ENCODE data around the gene BORCS5.
"Not testable (repeated sequence)": the region's sequence is repeated elsewhere in the genome, so short reads cannot be mapped to it uniquely, and the experiment has no call there.

Gene BORCS5

GRCh38 chr12:12392413-12392812 is 35.5 kb downstream of the BORCS5 start:
- FAIRE-seq (no peak), DNase-seq (ENCODE audit: low spot score) (no peak)

GRCh38 chr12:12393171-12393570 is 36.3 kb downstream of the BORCS5 start:
- DNase-seq (ENCODE audit: low spot score) (no peak), FAIRE-seq (no peak)

DNA sequence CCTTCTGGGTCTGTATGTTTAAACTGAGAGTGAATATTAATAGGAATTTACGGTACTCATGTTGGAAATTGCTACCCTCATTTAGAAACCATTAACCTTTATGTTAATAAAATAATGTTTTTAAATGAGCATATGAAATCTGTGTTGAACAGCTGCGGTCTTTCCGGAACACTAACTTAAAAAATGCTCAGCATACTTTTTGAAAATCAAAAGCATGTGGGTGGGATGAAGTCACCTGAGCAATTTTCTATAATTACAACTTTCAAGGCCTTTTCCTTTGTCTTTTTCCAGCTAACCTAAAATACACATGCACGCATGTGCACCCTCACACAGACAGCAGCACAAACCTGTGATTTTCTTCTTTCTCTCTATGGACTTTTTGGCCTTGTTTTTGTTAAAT is 39.8 kb downstream of the BORCS5 start:
- DNase-seq (ENCODE audit: low spot score): no peak
- no peak for FAIRE-seq

GRCh38 chr12:12397184-12397583 is 40.3 kb downstream of the BORCS5 start:
- no peak for DNase-seq (ENCODE audit: low spot score)
- peak; percentile 78 for FAIRE-seq

DNA sequence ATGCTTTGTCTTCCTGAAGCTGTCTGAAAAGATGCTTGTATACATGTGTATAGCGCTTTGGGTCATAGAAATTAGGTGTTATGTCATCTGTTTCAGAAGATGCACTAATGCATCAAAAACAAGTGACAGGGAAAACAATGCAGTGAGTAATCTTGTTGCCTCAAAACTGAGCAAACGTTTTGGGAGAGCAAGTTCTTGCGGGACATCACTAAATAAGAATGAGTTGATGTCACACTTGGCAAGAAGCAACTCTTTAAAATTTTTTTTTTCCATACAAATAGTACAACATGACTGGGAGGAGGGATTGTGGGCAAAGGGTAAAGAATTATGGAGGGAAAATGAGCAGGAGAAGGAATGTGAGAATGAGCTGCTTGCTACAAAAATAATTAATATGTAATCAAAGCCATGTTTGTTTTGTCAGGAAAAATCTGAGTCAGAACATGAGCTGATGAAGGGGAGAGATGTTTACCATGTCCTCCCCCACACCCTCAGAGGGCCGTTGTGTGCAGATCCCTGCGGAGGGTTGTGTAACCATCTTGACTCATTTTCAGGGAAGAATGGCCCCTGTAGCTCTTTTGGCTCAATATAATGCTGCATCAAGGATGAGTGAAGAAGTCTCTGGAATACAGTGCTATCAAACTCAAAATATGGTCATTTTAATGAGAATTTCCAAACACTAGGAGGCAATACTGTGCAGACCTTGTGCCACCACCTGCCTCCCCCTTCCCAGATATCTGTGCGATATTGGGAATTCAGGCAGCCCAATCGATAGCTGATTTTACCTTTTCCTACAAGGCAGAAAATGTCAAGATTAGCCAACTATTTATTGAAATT is 41.4 kb downstream of the BORCS5 start:
- DNase-seq (ENCODE audit: low spot score): peak; percentile 84
- FAIRE-seq: peak; percentile 89

DNA sequence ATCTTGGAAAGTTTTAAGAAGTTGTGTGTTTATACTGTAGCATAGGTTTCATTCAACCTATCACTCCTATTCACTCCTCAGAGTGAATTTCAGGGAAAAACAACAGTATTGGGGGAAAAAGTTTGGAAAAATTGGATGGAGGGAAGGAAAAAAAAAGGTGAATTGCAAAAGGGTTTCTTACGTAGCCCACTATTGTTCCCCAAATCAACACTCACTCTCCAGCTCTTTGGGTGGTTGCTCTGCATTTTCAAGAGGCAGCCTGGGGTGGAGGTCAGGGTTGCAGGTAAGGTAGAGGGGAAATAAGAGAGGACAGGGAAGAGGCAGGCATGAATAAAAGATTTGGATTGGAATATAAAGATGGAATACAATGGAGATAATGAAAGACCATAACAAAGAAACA is 42.3 kb downstream of the BORCS5 start:
- FAIRE-seq (peak; percentile 17), DNase-seq (ENCODE audit: low spot score) (no peak)

DNA sequence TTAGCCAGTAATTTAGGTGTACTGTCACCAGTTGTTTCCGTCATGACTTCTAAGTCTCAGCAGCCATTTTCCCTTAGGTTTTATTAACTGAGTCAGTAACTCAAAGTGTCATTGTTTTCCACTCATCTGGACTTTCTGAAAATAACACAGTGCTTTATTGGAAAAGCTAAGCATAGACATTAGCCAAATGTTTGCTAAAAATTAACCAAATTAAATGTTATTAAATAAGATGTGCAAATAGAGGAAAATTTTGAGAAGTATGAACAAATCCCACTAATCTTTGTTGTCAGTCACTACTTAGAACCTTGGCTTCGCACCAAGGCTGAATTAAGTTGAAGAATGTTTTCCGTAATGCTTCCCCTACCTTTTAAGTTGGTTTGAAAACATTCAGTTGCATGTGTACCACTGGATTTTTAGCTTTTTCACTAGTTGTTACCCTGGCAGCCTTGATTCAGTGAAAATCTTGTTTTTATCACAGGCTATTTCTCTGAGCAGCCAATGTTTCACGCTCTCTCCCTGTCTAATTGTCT is 43.0 kb downstream of the BORCS5 start:
- DNase-seq (ENCODE audit: low spot score): no peak
- peak; percentile 46 for FAIRE-seq

DNA sequence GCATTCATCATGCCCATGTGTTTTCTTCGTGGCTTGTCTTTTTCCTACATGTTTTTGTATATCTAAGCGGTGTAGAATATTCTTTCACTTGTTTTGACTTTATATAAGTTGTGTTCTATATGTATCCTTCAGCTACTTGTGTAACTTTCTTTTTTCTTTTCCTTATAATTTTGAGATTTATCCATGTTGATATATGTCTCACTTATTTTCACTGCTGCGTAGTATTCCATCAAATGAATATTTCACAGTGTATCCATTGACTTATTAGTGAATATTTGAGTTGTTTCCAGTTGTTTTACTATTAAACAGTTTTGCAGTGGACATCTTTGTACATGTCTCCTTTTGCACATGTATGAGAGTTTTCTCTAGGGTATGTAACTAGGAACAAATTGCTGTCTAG is 43.9 kb downstream of the BORCS5 start:
- DNase-seq (ENCODE audit: low spot score) (no peak), FAIRE-seq (no peak)

DNA sequence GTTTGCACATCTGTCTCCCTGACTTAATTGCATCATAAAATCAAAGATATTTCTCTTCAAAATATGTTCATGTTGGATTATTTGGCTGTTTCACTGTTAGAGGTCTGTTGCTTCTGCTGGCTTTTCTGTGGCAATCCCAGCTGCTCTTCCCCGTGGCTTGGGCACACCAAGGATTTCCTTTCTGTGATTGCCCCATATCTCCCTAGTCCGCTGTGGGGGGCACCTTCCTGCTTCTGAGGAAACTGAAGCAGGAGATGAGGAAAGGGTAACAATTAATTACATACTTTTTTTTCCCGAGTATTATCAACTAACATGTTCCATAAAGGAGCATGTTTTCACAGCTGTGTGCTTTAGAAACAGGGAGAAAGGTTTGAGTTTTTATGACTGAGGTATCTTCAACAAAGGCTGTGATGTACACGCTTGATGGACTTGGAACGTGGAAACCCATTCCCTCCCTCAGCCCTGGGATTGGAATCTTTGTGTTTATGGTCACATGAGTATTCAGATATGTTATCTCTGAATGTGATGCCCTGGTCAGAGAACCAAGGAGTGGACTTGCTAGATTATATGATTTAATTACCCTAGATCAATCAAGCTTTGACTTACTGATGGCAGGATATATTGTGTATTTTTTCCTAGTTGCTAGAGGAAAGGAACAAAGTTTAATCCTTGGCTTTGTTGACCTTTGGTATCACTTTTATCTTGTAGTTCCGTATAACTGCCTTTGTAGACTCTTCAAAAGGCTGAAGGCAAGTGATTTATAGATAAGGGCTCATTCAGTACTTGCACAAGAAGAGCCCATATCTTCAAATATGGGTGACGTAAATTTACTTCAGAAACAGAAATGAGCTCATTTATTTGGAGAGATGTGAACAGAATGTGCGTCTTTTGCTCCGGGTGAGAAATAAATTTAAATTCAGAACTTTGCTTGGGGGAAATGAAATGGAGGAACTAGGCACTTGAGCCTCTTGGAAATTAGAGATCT is 46.7 kb downstream of the BORCS5 start:
- DNase-seq (ENCODE audit: low spot score) (no peak), FAIRE-seq (no peak)

GRCh38 chr12:12404297-12404696 is 47.4 kb downstream of the BORCS5 start:
- FAIRE-seq: no peak
- DNase-seq (ENCODE audit: low spot score): no peak

DNA sequence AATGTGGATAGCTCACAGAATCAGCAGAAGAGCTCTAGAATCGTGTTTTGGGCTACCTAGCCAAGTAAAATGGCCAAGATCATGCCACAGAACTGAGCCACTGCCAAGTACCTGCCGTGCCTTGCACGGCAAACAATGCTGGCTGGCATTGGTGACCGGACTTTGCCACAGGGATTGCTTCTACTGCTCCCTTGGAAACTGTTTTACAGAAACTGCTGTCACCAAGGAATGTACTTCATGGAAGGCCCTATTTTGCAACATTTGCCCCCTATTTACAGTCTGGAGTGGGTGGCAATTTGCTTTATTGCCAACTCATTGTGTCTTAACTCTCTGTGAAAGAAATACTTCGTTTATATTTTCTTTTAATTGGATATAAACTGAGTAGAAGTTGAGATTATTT is 49.0 kb downstream of the BORCS5 start:
- DNase-seq (ENCODE audit: low spot score) (no peak), FAIRE-seq (no peak)

- no peak for FAIRE-seq
- DNase-seq (ENCODE audit: low spot score): no peak
Observed at GRCh38 chr12:12406762-12407161, 49.9 kb downstream of the BORCS5 start.

- DNase-seq (ENCODE audit: low spot score) (no peak), FAIRE-seq (no peak)
Observed at GRCh38 chr12:12408265-12408690, 51.4 kb downstream of the BORCS5 start.

- not testable (repeated sequence) for FAIRE-seq; DNase-seq (ENCODE audit: low spot score)
Observed at GRCh38 chr12:12409337-12409736, 52.5 kb downstream of the BORCS5 start.

- no peak for FAIRE-seq
Observed at GRCh38 chr12:12415886-12416285, 59.0 kb downstream of the BORCS5 start.

DNA sequence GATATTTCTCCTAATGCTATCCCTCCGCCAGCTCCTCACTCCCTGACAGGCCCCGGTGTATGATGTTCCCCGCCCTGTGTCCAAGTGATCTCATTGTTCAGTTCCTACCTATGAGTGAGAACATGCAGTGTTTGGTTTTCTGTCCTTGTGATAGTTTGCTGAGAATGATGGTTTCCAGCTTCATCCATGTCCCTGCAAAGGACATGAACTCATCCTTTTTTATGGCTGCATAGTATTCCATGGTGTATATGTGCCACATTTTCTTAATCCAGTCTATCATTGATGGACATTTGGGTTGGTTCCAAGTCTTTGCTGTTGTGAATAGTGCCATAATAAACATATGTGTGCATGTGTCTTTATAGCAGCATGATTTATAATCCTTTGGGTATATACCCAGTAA is 62.3 kb downstream of the BORCS5 start:
- FAIRE-seq; DNase-seq (ENCODE audit: low spot score): not testable (repeated sequence)

More at GRCh38 chr12:12415886-12416285, 59.0 kb downstream of the BORCS5 start:
- DNase-seq (ENCODE audit: low spot score): no peak

DNA sequence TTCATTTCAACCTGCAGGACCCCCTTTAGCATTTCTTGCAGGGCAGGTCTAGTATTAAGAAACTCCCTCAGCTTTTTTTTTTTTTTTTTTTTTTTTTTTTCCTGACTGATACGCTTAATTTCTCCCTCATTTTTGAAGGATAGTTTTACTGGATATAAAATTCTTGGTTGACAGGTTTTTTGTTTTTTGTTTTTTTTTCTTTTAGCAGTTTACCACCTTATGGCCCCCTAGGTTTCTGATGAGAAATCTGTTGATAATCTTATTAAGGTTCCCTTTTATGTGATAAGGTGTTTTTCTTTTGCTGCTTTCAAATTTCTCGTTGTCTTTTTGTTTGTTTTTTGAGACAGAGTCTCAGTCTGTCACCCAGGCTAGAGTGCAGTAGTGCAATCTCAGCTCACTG is 66.5 kb downstream of the BORCS5 start:
- FAIRE-seq (no peak), DNase-seq (ENCODE audit: low spot score) (no peak)

DNA sequence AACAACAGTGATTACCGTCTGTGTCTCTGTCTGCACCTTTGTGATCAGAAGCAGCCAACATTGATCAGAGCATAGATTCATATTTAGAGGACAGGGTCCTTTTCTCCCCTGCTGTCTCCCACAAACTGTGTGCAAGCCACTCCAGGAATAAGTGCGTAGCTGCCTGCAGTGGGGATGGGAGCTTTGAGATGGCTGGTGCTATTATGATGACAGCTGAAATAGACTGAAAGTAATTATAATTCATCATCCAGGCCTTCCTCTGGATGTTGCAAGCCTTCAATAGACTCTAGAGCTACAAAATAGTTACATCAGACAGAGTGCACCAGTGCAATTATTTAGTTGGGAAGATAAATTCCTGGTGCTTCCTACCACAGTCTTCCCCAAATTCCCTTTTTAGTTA is 68.1 kb downstream of the BORCS5 start:
- no peak for DNase-seq (ENCODE audit: low spot score)
- FAIRE-seq: peak; percentile 23

- no peak for FAIRE-seq
- no peak for DNase-seq (ENCODE audit: low spot score)
Observed at GRCh38 chr12:12425616-12426015, 68.7 kb downstream of the BORCS5 start.

DNA sequence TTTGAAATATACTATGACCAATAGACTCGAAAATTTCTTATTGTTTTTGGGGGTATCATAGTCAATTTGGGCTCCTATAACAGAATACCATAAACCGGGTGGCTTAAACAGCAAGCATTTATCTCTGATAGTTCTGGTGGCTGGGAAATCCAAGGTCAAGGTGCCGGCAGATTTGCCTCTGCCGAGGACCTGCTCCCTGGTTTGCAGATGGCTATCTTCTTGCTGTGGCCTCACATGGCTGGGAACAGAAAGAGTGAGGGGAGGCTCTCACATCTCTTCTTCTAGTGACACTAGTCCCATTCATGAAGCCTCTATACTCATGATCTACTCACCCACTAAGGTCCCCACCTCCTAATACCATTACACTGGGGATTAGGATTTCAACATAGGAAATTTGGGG is 70.7 kb downstream of the BORCS5 start:
- no peak for DNase-seq (ENCODE audit: low spot score)
- no peak for FAIRE-seq

GRCh38 chr12:12428047-12428446 is 71.2 kb downstream of the BORCS5 start:
- FAIRE-seq (no peak), DNase-seq (ENCODE audit: low spot score) (no peak)
